Left ventricle myocardium inferior (tissue), 1 donor: ENCODE measurements around the gene CCSER1. TPM values are rescaled to one million over a fixed set of nuclear protein-coding genes. Genes with fewer than 3 reads are reported as not detected.

Experiments
- DNase-seq: peaks from one replicate; pipeline ENCODE4 v3.0.0-alpha.2; 2020
- H3K27ac ChIP-seq: fragments of 200-600 bp; replicated peaks from 2 replicates; pipeline ENCODE4 v1.8.0; 2021
- H3K27me3 ChIP-seq: fragments of 200-600 bp; 2 replicates; pipeline ENCODE4 v1.8.0; 2021; ENCODE audit warnings: low read depth
- H3K36me3 ChIP-seq: fragments of 200-600 bp; 2 replicates; pipeline ENCODE4 v1.8.0; 2021
- H3K4me1 ChIP-seq: fragments of 200-600 bp; 2 replicates; pipeline ENCODE4 v1.8.0; 2021
- H3K4me3 ChIP-seq: fragments of 200-600 bp; 2 replicates; pipeline ENCODE4 v1.8.0; 2021; ENCODE audit warnings: mild to moderate bottlenecking, moderate library complexity
- H3K9me3 ChIP-seq: fragments of 200-600 bp; replicated peaks from 2 replicates; pipeline ENCODE4 v1.8.0; 2021
- CTCF ChIP-seq: fragments of 200-600 bp; IDR thresholded peaks from 2 replicates; pipeline ENCODE4 v1.8.0; 2021; ENCODE audit warnings: antibody characterized with exemption, mild to moderate bottlenecking, borderline replicate concordance
- intact Hi-C: fragments of 100-400 bp; cut with micrococcal nuclease; formaldehyde crosslinking; loops from one replicate; pipeline ENCODE4 v1.11.0; 2022
- total RNA-seq: library from RNA; stranded (reverse); fragmentation: NEBNext Ultra II Directional; extraction: Animal tissue kit (Norgen Biotek cat#: 25700); gene quantifications from one replicate; pipeline ENCODE4 v1.2.1, GENCODE V29; 2021
- donor health status: DM: no; HTN: yes; CAD: no; lungs with severe emphysema.

Gene CCSER1
- total RNA-seq, 1 donor from 2014 or later, result 13.2 TPM

DNA sequence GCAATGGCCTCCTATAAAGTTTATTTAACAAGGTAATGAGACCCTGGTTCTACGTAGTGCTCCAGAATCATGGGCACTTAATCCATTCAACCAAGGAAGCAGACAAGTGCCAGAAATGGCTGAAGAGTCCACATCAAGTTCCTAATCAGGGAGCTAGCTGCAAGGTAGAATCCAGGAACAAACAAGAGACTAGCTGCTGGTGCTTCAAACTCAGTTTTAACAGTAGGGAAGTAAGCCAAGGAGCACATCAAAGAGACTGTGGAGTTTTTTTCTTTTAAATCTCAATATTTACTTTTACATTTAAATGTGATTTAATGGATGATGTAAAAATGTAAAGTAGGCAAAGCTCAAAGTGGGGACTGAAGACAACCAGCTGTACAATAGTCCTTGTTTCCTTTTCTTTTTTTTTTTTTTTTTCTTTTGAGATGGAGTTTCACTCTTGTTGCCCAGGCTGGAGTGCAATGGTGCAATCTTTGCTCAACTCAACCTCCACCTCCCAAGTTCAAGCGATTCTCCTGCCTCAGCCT is 630.4 kb downstream of the CCSER1 start:
- intact Hi-C loops, result no loop called here
- Histone ChIP-seq H3K9me3 (no peaks in the 10 kb centered on the region), H3K27me3 (no peaks in the 10 kb centered on the region), H3K36me3 (no peaks in the 10 kb centered on the region), H3K4me1 (no peaks in the 10 kb centered on the region), H3K4me3 (no peak overlapping the region), H3K27ac (no peak overlapping the region)
- TF ChIP-seq CTCF, result no peak
- DNase-seq, result no peak

DNA sequence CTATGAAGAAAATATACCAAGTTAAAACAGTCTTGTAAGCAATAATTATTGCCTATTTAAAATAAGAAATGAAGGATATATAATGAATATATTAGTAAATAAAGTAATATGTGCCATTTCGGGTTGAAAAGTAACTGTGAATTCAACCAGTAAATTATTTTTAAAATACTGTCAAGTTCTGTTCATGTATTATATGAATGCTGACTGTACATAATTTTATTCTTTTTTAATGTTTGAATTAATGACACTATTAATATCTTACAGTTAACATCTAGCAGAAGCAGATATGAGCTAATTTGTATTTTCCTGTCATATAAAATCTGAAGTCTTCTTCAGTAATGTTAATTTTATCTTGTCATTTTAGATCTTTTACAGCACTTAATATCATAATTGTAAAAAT is 632.9 kb downstream of the CCSER1 start:
- Histone ChIP-seq H3K27ac (no peak overlapping the region), H3K9me3 (no peaks in the 10 kb centered on the region), H3K4me1 (no peaks in the 10 kb centered on the region), H3K27me3 (no peaks in the 10 kb centered on the region), H3K4me3 (no peak overlapping the region), H3K36me3 (no peaks in the 10 kb centered on the region)
- intact Hi-C loops, result no loop called here
- no peak for TF ChIP-seq CTCF
- no peak for DNase-seq

DNA sequence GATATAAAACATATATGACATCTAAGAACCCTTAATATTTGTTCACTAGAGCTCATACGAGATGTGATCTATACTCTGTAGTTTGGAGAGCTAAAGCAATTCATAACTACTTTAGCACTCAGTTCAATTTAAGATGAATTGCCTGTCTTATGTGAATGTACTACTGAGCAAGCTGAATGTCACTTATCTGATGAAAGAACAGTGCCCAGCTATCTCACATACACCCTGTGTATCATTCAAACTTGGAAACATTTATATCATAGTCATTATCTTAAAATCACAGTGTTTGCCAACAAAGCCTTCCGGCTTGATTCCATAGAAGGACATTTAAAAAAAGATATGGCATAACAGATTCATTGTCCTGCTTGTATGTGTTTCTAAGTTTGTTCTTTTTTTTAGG is 639.6 kb downstream of the CCSER1 start:
- Histone ChIP-seq H3K4me1 (no peaks in the 10 kb centered on the region), H3K27me3 (no peaks in the 10 kb centered on the region), H3K9me3 (no peaks in the 10 kb centered on the region), H3K36me3 (no peaks in the 10 kb centered on the region), H3K27ac (no peak overlapping the region), H3K4me3 (no peak overlapping the region)
- intact Hi-C loops, result no loop called here
- no peak for TF ChIP-seq CTCF
- DNase-seq, result no peak

DNA sequence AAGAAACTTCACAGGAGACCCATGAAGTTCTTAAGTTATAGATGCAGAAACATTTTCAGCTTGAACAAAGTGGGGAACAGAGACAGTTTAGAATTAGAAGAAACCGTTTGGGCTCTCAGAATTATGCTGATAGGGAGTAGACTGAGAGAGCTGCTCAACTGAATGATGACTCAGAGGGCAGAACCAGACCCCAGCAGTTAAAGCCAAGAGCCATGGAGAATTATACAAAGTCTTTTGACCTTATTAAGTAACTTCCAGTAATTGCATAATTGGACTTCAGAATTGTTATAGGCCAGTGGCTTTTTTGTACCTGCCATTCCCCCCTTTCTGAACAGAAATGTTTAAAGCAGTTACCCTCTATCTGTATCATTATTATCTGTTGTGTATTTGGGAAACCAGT is 642.1 kb downstream of the CCSER1 start:
- Histone ChIP-seq H3K27ac (no peak overlapping the region), H3K4me1 (no peaks in the 10 kb centered on the region), H3K9me3 (no peaks in the 10 kb centered on the region), H3K27me3 (no peaks in the 10 kb centered on the region), H3K36me3 (no peaks in the 10 kb centered on the region), H3K4me3 (no peak overlapping the region)
- intact Hi-C loops, result no loop called here
- TF ChIP-seq CTCF, result no peak
- DNase-seq, result no peak

GRCh38 chr4:90780193-90780592 is 653.0 kb downstream of the CCSER1 start:
- TF ChIP-seq CTCF, result no peak
- intact Hi-C loops, result no loop called here
- no peaks in the 10 kb centered on the region for H3K27me3 ChIP-seq

GRCh38 chr4:90786602-90787001 is 659.4 kb downstream of the CCSER1 start:
- H3K27ac ChIP-seq, result no peak overlapping the region
- no peaks in the 10 kb centered on the region for H3K27me3 ChIP-seq
- H3K4me3 ChIP-seq, result no peak overlapping the region
- H3K4me1 ChIP-seq, result no peaks in the 10 kb centered on the region
- DNase-seq, result no peak
- intact Hi-C loops, result no loop called here
- H3K36me3 ChIP-seq, result no peaks in the 10 kb centered on the region
- H3K9me3 ChIP-seq, result no peaks in the 10 kb centered on the region
- TF ChIP-seq CTCF, result no peak

More at GRCh38 chr4:90780193-90780592, 653.0 kb downstream of the CCSER1 start:
- H3K4me3 ChIP-seq, result no peak overlapping the region
- H3K36me3 ChIP-seq, result no peaks in the 10 kb centered on the region
- no peak for DNase-seq
- no peaks in the 10 kb centered on the region for H3K4me1 ChIP-seq
- no peaks in the 10 kb centered on the region for H3K9me3 ChIP-seq
- H3K27ac ChIP-seq, result no peak overlapping the region
